Measurements from ENCODE around the gene NCAN. TPM values are rescaled to one million over a fixed set of nuclear protein-coding genes. Genes with fewer than 3 reads are reported as not detected.
"Not testable (repeated sequence)": the region's sequence is repeated elsewhere in the genome, so short reads cannot be mapped to it uniquely, and the experiment has no call there.

Gene NCAN
- total RNA-seq, 4 donors from 2014 or later, result not detected

DNA sequence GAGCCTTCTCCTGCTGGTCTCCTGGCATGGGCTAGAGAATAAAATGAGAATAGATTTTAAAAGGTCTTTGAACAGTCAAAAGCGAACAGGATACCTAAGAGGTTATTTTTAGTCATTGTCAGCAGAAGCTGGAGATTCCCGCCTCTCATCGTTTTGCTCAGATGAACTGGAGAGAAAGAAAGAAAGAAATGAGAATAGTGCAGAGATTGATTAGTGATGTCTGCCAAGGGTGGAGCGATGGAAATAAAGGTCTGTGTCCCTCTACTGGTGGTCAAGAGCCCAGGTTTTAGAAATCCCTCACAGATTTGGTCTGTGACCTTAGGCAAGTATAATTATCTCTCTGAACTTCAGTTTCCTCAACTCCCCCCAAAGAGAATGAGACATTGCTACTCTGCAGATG lies 5.3 kb downstream of the NCAN start:
- TF ChIP-seq, protein P1, sequence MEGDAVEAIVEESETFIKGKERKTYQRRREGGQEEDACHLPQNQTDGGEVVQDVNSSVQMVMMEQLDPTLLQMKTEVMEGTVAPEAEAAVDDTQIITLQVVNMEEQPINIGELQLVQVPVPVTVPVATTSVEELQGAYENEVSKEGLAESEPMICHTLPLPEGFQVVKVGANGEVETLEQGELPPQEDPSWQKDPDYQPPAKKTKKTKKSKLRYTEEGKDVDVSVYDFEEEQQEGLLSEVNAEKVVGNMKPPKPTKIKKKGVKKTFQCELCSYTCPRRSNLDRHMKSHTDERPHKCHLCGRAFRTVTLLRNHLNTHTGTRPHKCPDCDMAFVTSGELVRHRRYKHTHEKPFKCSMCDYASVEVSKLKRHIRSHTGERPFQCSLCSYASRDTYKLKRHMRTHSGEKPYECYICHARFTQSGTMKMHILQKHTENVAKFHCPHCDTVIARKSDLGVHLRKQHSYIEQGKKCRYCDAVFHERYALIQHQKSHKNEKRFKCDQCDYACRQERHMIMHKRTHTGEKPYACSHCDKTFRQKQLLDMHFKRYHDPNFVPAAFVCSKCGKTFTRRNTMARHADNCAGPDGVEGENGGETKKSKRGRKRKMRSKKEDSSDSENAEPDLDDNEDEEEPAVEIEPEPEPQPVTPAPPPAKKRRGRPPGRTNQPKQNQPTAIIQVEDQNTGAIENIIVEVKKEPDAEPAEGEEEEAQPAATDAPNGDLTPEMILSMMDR (IDR thresholded peaks at IDR 0.05), result no peak
- TF ChIP-seq POLR2A (IDR thresholded peaks at IDR 0.05), result no peak
- no peak overlapping the region for H3K4me3 ChIP-seq (ENCODE audit: low read depth, poor library complexity, severe bottlenecking)
- intact Hi-C loops (cut with DNase I; ENCODE audit: low total_unique reads), result no loop called here
- WGBS, 2 donors, result 41 to 60% methylated on average over 4 of the region's 4 CpGs
- DNase-seq (ENCODE audit: low spot score in 2 of 2), result no peak

DNA sequence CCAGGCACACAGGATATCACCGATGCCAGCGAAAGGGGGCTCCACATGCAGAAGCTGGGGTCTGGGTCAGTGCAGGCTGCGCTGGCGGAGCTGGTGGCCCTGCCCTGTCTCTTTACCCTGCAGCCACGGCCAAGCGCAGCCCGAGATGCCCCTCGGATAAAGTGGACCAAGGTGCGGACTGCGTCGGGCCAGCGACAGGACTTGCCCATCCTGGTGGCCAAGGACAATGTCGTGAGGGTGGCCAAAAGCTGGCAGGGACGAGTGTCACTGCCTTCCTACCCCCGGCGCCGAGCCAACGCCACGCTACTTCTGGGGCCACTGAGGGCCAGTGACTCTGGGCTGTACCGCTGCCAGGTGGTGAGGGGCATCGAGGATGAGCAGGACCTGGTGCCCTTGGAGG lies 7.2 kb downstream of the NCAN start:
- TF ChIP-seq, protein P1 (IDR thresholded peaks at IDR 0.05), result no peak
- no peak for TF ChIP-seq POLR2A (IDR thresholded peaks at IDR 0.05)
- no peak for DNase-seq (ENCODE audit: low spot score in 2 of 2)
- H3K4me3 ChIP-seq (ENCODE audit: low read depth, poor library complexity, severe bottlenecking), result no peak overlapping the region
- WGBS, 2 donors, result 87 to 88% methylated on average over 21 of the region's 21 CpGs
- intact Hi-C loops (cut with DNase I; ENCODE audit: low total_unique reads), result no loop called here

DNA sequence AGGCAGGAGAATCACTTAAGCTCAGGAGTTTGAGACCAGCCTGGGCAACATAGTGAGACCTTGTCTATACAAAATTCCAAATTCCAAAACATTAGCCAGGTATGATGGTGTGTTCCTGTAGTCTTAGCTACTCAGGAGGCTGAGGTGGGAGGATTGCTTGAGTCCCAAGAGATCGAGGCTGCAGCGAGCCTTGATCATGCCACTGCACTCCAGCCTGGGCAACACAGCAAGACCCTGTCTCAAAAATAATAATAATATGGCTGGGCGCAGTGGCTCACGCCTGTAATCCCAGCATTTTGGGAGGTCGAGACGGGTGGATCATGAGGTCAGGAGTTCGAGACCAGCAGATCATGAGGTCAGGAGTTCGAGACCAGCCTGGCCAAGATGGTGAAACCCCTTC lies 9.2 kb downstream of the NCAN start:
- DNase-seq (ENCODE audit: low spot score in 2 of 2); intact Hi-C loops (cut with DNase I; ENCODE audit: low total_unique reads); H3K4me3 ChIP-seq (ENCODE audit: low read depth, poor library complexity, severe bottlenecking): not testable (repeated sequence)
- 73 to 88% methylated on average over 8 of the region's 8 CpGs for WGBS, 2 donors

DNA sequence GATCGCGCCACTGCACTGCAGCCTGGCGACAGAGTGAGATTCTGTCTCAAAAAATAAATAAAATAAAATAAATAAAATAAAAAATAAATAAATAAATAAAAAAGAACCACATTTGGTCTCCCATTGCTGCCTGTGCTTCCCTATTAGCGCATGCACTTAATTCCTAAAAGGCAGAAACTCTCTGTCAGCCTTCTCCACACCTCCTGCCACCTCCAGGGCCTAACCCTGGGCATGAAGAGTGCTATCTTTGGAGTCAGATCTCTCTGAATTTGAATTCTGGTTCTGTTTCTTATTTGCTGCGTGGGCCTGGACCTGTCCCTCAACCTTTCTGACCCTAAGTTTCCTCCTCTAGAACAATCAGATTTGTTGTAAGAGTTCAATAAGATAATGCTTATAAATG lies 11.3 kb downstream of the NCAN start:
- TF ChIP-seq, protein P1 (IDR thresholded peaks at IDR 0.05), result no peak
- intact Hi-C loops (cut with DNase I; ENCODE audit: low total_unique reads), result no loop called here
- no peak overlapping the region for H3K4me3 ChIP-seq (ENCODE audit: low read depth, poor library complexity, severe bottlenecking)
- 85 to 88% methylated on average over 5 of the region's 5 CpGs for WGBS, 2 donors
- DNase-seq (ENCODE audit: low spot score in 2 of 2), result no peak

DNA sequence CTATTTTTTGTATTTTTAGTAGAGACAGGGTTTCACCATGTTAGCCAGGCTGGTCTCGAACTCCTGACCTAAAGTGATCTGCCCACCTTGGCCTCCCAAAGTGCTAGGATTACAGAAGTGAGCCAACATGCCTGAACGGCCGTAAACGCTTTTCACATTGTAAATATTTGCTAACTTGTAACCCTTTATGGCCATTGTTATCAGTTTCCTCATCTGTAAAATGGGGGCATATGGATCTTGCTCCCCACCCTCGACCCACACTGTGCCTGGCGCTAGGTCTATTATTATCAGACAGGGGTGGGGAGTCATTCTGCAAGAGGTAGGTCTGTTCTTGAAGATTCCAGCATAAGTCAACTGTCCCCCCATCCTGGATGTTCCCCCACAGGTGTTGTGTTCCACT lies 11.9 kb downstream of the NCAN start:
- intact Hi-C loops (cut with DNase I; ENCODE audit: low total_unique reads), result no loop called here
- WGBS, 2 donors, result 77 to 84% methylated on average over 6 of the region's 6 CpGs
- H3K4me3 ChIP-seq (ENCODE audit: low read depth, poor library complexity, severe bottlenecking), result no peak overlapping the region
- DNase-seq (ENCODE audit: low spot score in 2 of 2), result no peak
- TF ChIP-seq, protein P1 (IDR thresholded peaks at IDR 0.05), result no peak
- TF ChIP-seq POLR2A (IDR thresholded peaks at IDR 0.05), result no peak

DNA sequence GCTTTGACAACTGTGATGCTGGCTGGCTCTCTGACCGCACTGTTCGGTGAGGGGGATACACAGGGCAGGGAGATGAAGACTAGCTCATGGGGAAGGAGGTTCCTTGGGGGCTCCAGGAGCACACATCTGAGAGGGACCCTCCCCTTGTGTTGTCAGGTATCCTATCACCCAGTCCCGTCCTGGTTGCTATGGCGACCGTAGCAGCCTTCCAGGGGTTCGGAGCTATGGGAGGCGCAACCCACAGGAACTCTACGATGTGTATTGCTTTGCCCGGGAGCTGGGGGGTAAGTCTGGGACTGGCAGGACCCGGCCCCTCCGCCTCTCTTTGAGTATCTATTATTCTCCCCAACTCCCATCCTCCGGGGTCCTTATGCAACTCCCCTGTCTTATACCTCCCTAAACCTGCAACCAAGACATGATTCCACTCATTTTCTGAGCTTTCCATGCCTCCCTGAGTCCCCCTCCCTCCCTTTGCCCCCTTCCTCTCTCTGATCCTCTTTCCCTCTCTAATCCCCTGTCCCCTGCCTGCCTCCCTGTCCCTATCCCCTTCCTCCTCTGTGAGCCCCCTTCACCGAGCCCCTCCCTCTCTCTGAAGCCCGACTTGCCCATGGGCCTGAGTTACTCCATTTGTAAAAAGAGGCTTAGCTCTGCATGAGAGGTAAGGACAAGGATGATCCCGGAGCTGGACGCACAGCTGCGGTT lies 12.5 kb downstream of the NCAN start:
- no peak for DNase-seq (ENCODE audit: low spot score in 2 of 2)
- TF ChIP-seq, protein P1 (IDR thresholded peaks at IDR 0.05), result no peak
- TF ChIP-seq POLR2A (IDR thresholded peaks at IDR 0.05), result no peak
- intact Hi-C loops (cut with DNase I; ENCODE audit: low total_unique reads), result no loop called here
- WGBS, 2 donors, result 64 to 73% methylated on average over 17 of the region's 17 CpGs
- no peak overlapping the region for H3K4me3 ChIP-seq (ENCODE audit: low read depth, poor library complexity, severe bottlenecking)
